Body of pancreas (tissue), 4 donors: ENCODE measurements around the gene TMEM201. TPM values are rescaled to one million over a fixed set of nuclear protein-coding genes. Genes with fewer than 3 reads are reported as not detected.
"Not testable (repeated sequence)": the region's sequence is repeated elsewhere in the genome, so short reads cannot be mapped to it uniquely, and the experiment has no call there.

ENCODE experiments used
- ATAC-seq: fragments of 150-250 bp; one replicate; pipeline ENCODE4 v1.9.1; 2016
- DNase-seq, 4 donors: peaks; one replicate each; pipeline ENCODE4 v3.0.0-alpha.2; 2019
- H3K27ac ChIP-seq, 4 donors: fragments of 200-600 bp; sonication (generic); 1 replicate in 3 of 4; 2 replicates in 1 of 4; pipeline versions ENCODE4 v1.5.1 to v1.6.1; 2016 to 2019; ENCODE audit warnings: mild to moderate bottlenecking in 1 of 4, mixed read lengths in 1 of 4, moderate library complexity in 1 of 4
- H3K27me3 ChIP-seq, 2 donors: fragments of 200-600 bp; sonication (generic); one replicate each; pipeline ENCODE4 v1.6.0; 2016; ENCODE audit warnings: mild to moderate bottlenecking in 1 of 2
- H3K36me3 ChIP-seq, 2 donors: fragments of 200-600 bp; sonication (generic); replicated peaks in 1 of 2; 2 replicates each; pipeline ENCODE4 v1.5.1; 2016; ENCODE audit warnings: low read depth in 2 of 2; ENCODE audit not compliant: insufficient read depth in 1 of 2
- H3K4me1 ChIP-seq: fragments of 200-600 bp; sonication (generic); one replicate; pipeline ENCODE4 v1.6.0; 2016
- H3K4me3 ChIP-seq, 2 donors: fragments of 200-600 bp; sonication (generic); 1 replicate in 1 of 2; 2 replicates in 1 of 2; pipeline ENCODE4 v1.5.1; 2016 to 2019
- H3K9me3 ChIP-seq, 3 donors: fragments of 200-600 bp; sonication (generic); 1 replicate in 2 of 3; 2 replicates in 1 of 3; pipeline ENCODE4 v1.5.1; 2016
- CTCF ChIP-seq, 7 experiments: fragments of 450-650 bp in 4 of 7; fragments of 200-600 bp in 3 of 7; sonication (generic) in 3 of 7; IDR thresholded peaks; one replicate each; pipeline ENCODE4 v1.5.1; 2016 to 2019; ENCODE audit warnings: antibody characterized with exemption in 7 of 7
- POLR2A ChIP-seq, 3 donors: fragments of 450-650 bp; IDR thresholded peaks; one replicate each; pipeline ENCODE4 v1.6.1; 2016; ENCODE audit warnings: antibody characterized with exemption in 3 of 3, mild to moderate bottlenecking in 2 of 3
- WGBS, 2 donors: methylation state at CpG; one replicate each; pipeline ENCODE4 v1.1.5; 2017; 5-methylcytosine and 5-hydroxymethylcytosine counted together
- intact Hi-C: fragments of 100-400 bp; cut with DNase I; formaldehyde crosslinking; loops from one replicate; pipeline ENCODE4 v1.15.1; 2023
- total RNA-seq, 2 donors: library from RNA; depleted of rRNA; stranded (reverse); fragments of >200 nt; gene quantifications; one replicate each; pipeline ENCODE4 v1.1.0, GENCODE V29; 2016

Gene TMEM201
- total RNA-seq, 2 donors from 2014 or later = 7.3 to 12.5 TPM

GRCh38 chr1:9561429-9561828 lies 27.3 kb upstream of the TMEM201 start:
- Histone ChIP-seq H3K36me3 (no peaks in the 10 kb centered on the region), H3K27me3 (no peaks in the 10 kb centered on the region), H3K27ac (peak overlapping the region in 1 of 4 donors; percentile 60), H3K9me3 (no peaks in the 10 kb centered on the region), H3K4me3 (no peak overlapping the region), H3K4me1 (peaks cover 15% of the 10 kb centered on the region)
- ATAC-seq (peak; percentile 96), DNase-seq (peak; percentile 43 to 80 (median 58))
- 21 to 28% methylated on average over 3 of the region's 3 CpGs for whole genome bisulfite sequencing, 2 donors
- intact Hi-C loops = no loop called here
- TF ChIP-seq POLR2A (IDR thresholded peaks at IDR 0.05) (peak in 1 of 3 donors; percentile 12), CTCF (IDR thresholded peaks at IDR 0.05) (no peak)

DNA sequence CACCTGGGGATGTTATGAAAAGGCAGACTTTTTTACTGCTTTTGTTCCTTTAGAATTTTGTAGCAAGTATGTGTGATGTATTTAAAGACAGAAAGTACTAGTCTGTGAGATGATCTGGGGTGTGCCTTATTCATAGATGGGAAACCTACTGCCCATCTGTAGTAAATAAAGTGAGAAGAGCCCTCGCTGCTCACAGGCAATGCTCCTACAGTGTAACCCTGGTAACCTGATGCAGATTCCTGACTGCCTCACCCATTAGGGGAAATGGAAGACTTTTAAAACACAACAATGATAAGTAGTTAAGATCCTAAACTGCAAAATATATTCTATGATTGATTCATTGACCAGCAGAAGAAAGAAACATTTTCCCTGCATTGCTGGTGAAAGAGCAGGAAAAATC lies 19.4 kb upstream of the TMEM201 start:
- ATAC-seq (no peak), DNase-seq (no peak)
- Histone ChIP-seq H3K4me3 (no peak overlapping the region), H3K9me3 (no peaks in the 10 kb centered on the region), H3K4me1 (no peaks in the 10 kb centered on the region), H3K36me3 (peaks cover 0 to 3% of the 10 kb centered on the region in 2 donors), H3K27ac (no peak overlapping the region), H3K27me3 (no peaks in the 10 kb centered on the region)
- 77 to 88% methylated on average over 1 of the region's 1 CpG for WGBS, 2 donors
- TF ChIP-seq POLR2A (IDR thresholded peaks at IDR 0.05) = no peak
- no peak for TF ChIP-seq CTCF (IDR thresholded peaks at IDR 0.05)
- intact Hi-C loops = no loop called here

- intact Hi-C loops = loop anchor here (5.0 kb wide), 1 partner anchor 74 kb away; no protein-coding TSS in a partner anchor
- not testable (repeated sequence) for ATAC-seq, H3K4me1 ChIP-seq, H3K27me3 ChIP-seq, H3K36me3 ChIP-seq, DNase-seq, H3K4me3 ChIP-seq, H3K27ac ChIP-seq, H3K9me3 ChIP-seq
- WGBS, 2 donors = 82 to 90% methylated on average over 14 to 16 of the region's 16 CpGs
Observed at GRCh38 chr1:9570886-9571529, 17.7 kb upstream of the TMEM201 start.

GRCh38 chr1:9573723-9574122 lies 15.0 kb upstream of the TMEM201 start:
- peaks cover 0 to 3% of the 10 kb centered on the region in 2 donors for H3K36me3 ChIP-seq
- no peak for TF ChIP-seq POLR2A (IDR thresholded peaks at IDR 0.05)
- TF ChIP-seq CTCF (IDR thresholded peaks at IDR 0.05) = peak in 5 of 7 experiments; percentile 24 to 69 (median 46)
- H3K4me3 ChIP-seq = no peak overlapping the region
- H3K4me1 ChIP-seq = no peaks in the 10 kb centered on the region
- intact Hi-C loops = loop anchor here (5.0 kb wide), 1 partner anchor 76 kb away; no protein-coding TSS in a partner anchor
- no peak for ATAC-seq
- H3K27ac ChIP-seq = no peak overlapping the region
- H3K9me3 ChIP-seq = no peaks in the 10 kb centered on the region
- 75 to 97% methylated on average over 2 of the region's 2 CpGs for WGBS, 2 donors
- DNase-seq = no peak
- H3K27me3 ChIP-seq = no peaks in the 10 kb centered on the region

GRCh38 chr1:9575486-9575885 lies 13.2 kb upstream of the TMEM201 start:
- DNase-seq (no peak), ATAC-seq (no peak)
- Histone ChIP-seq H3K4me1 (no peaks in the 10 kb centered on the region), H3K27ac (no peak overlapping the region), H3K4me3 (no peak overlapping the region), H3K9me3 (no peaks in the 10 kb centered on the region), H3K27me3 (no peaks in the 10 kb centered on the region), H3K36me3 (peaks cover 0 to 6% of the 10 kb centered on the region in 2 donors)
- intact Hi-C loops = no loop called here
- TF ChIP-seq POLR2A (IDR thresholded peaks at IDR 0.05) (no peak), CTCF (IDR thresholded peaks at IDR 0.05) (no peak)
- WGBS, 2 donors = 86 to 89% methylated on average over 6 of the region's 6 CpGs
